ENCODE measurements around the gene WDFY4. TPM values are rescaled to one million over a fixed set of nuclear protein-coding genes. Genes with fewer than 3 reads are reported as not detected.

The WDFY4 gene
- total RNA-seq, 1 donor = not detected

- no peak overlapping the region for H3K4me3 ChIP-seq (ENCODE audit: low read depth, low read length)
- TF ChIP-seq CTCF (IDR thresholded peaks at IDR 0.05; ENCODE audit: insufficient read depth, low read length) = no peak
- no peak for DNase-seq (ENCODE audit: low read depth)
Measured at GRCh38 chr10:48782386-48782785, 97.7 kb downstream of the WDFY4 start.

- no peak overlapping the region for H3K4me3 ChIP-seq (ENCODE audit: low read depth, low read length)
- DNase-seq (ENCODE audit: low read depth) = no peak
- TF ChIP-seq CTCF (IDR thresholded peaks at IDR 0.05; ENCODE audit: insufficient read depth, low read length) = no peak
Measured at GRCh38 chr10:48784031-48784430, 99.4 kb downstream of the WDFY4 start.

GRCh38 chr10:48785796-48786195 is 101.1 kb downstream of the WDFY4 start:
- DNase-seq (ENCODE audit: low read depth) = no peak
- TF ChIP-seq CTCF (IDR thresholded peaks at IDR 0.05; ENCODE audit: insufficient read depth, low read length) = no peak
- no peak overlapping the region for H3K4me3 ChIP-seq (ENCODE audit: low read depth, low read length)

GRCh38 chr10:48786606-48787282 is 102.1 kb downstream of the WDFY4 start:
- TF ChIP-seq CTCF (IDR thresholded peaks at IDR 0.05; ENCODE audit: insufficient read depth, low read length) = no peak
- no peak overlapping the region for H3K4me3 ChIP-seq (ENCODE audit: low read depth, low read length)
- no peak for DNase-seq (ENCODE audit: low read depth)

- no peak for DNase-seq (ENCODE audit: low read depth)
- TF ChIP-seq CTCF (IDR thresholded peaks at IDR 0.05; ENCODE audit: insufficient read depth, low read length) = no peak
Measured at GRCh38 chr10:48788554-48788953, 103.9 kb downstream of the WDFY4 start.

GRCh38 chr10:48789486-48790456 is 105.1 kb downstream of the WDFY4 start:
- no peak for TF ChIP-seq CTCF (IDR thresholded peaks at IDR 0.05; ENCODE audit: insufficient read depth, low read length)

More at GRCh38 chr10:48788554-48788953, 103.9 kb downstream of the WDFY4 start:
- H3K4me3 ChIP-seq (ENCODE audit: low read depth, low read length) = no peak overlapping the region

More at GRCh38 chr10:48789486-48790456, 105.1 kb downstream of the WDFY4 start:
- H3K4me3 ChIP-seq (ENCODE audit: low read depth, low read length) = no peak overlapping the region
- DNase-seq (ENCODE audit: low read depth) = no peak

Data from fibroblast of the aortic adventitia (primary cell).